H1 (cell line): ENCODE measurements around the gene GPR31.

Experiments used
- CEBPB ChIP-seq: IDR thresholded peaks from 2 replicates; pipeline ENCODE4 v1.6.1; 2012; ENCODE audit warnings: low read depth, low read length
- EGR1 ChIP-seq: IDR thresholded peaks from 2 replicates; pipeline ENCODE4 v1.6.1; 2011; ENCODE audit warnings: low read depth, low read length, borderline replicate concordance
- EZH2 ChIP-seq: fragments of 200-600 bp; sonication (generic); IDR thresholded peaks from 2 replicates; pipeline ENCODE4 v1.7.1; 2012; ENCODE audit warnings: low read depth, mild to moderate bottlenecking, moderate library complexity, low read length, inconsistent platforms; ENCODE audit not compliant: severe bottlenecking
- JUND ChIP-seq: IDR thresholded peaks from 2 replicates; pipeline ENCODE4 v1.6.1; 2011; ENCODE audit warnings: mild to moderate bottlenecking, improper control_type of control experiment, low read length
- POLR2A ChIP-seq, 2 experiments: IDR thresholded peaks; 1 replicate in 1 of 2; 2 replicates in 1 of 2; pipeline ENCODE4 v1.6.1; 2011; ENCODE audit warnings: low read depth in 2 of 2, low read length in 2 of 2, mild to moderate bottlenecking in 2 of 2; ENCODE audit errors: control extremely low read depth in 1 of 2
- RAD21 ChIP-seq, 2 experiments: IDR thresholded peaks in 1 of 2; conservative IDR thresholded peaks in 1 of 2; 2 replicates each; pipeline ENCODE4 v1.6.1; 2011; ENCODE audit warnings: low read depth in 2 of 2, low read length in 2 of 2, improper control_type of control experiment in 1 of 2, inconsistent platforms in 1 of 2, mild to moderate bottlenecking in 1 of 2, moderate library complexity in 1 of 2
- SIN3A ChIP-seq, 2 experiments: IDR thresholded peaks in 1 of 2; conservative IDR thresholded peaks in 1 of 2; 2 replicates each; pipeline ENCODE4 v1.6.1; 2011 to 2012; ENCODE audit warnings: low read length in 2 of 2, improper control_type of control experiment in 1 of 2, low read depth in 1 of 2, mild to moderate bottlenecking in 1 of 2
- TCF12 ChIP-seq: IDR thresholded peaks from 2 replicates; pipeline ENCODE4 v1.6.1; 2011; ENCODE audit warnings: low read depth, mild to moderate bottlenecking, low read length
- YY1 ChIP-seq: IDR thresholded peaks from 2 replicates; pipeline ENCODE4 v1.6.1; 2011; ENCODE audit warnings: low read depth, mild to moderate bottlenecking, low read length
- TF ChIP-seq, protein P1 (sequence below), 3 experiments: IDR thresholded peaks; 1 replicate in 2 of 3; 2 replicates in 1 of 3; pipeline versions ENCODE4 v1.5.1 to v1.6.1; 2011; ENCODE audit warnings: low read length in 3 of 3, mild to moderate bottlenecking in 3 of 3, inconsistent platforms in 2 of 3, low read depth in 1 of 3, moderate library complexity in 1 of 3; ENCODE audit not compliant: insufficient read depth in 1 of 3; ENCODE audit errors: control extremely low read depth in 1 of 3
- TF ChIP-seq, protein P2 (sequence below): IDR thresholded peaks from 2 replicates; pipeline ENCODE4 v1.6.1; 2011; ENCODE audit warnings: low read length, improper control_type of control experiment

DNA sequence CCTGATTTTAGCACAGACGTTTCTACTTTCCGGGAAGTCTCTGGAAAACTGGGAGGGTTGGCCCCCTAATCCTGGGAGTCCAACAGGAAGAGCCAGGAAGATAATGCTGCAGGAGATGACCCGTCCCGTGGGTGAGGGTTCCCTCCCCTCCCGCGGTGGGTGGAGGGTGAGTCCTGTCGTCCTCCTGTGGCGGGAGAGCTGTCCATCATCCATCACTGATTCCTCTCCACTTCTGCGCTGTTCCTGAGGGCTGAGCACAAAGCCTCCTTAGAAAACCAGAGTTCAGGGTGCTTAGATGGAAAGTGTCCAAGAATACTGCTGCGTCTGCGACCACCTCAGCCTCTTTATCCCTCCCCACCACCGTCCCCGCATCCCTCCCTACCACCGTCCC, 40.9 kb downstream of the GPR31 start:
- TF ChIP-seq, protein P1, sequence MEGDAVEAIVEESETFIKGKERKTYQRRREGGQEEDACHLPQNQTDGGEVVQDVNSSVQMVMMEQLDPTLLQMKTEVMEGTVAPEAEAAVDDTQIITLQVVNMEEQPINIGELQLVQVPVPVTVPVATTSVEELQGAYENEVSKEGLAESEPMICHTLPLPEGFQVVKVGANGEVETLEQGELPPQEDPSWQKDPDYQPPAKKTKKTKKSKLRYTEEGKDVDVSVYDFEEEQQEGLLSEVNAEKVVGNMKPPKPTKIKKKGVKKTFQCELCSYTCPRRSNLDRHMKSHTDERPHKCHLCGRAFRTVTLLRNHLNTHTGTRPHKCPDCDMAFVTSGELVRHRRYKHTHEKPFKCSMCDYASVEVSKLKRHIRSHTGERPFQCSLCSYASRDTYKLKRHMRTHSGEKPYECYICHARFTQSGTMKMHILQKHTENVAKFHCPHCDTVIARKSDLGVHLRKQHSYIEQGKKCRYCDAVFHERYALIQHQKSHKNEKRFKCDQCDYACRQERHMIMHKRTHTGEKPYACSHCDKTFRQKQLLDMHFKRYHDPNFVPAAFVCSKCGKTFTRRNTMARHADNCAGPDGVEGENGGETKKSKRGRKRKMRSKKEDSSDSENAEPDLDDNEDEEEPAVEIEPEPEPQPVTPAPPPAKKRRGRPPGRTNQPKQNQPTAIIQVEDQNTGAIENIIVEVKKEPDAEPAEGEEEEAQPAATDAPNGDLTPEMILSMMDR (IDR thresholded peaks at IDR 0.05; ENCODE audit: control extremely low read depth in 1 of 3, insufficient read depth in 1 of 3, low read depth in 1 of 3, low read length in 3 of 3), result no peak
- TF ChIP-seq RAD21 (IDR thresholded peaks at IDR 0.05 in 1 of 2, conservative IDR thresholded peaks at IDR 0.05 in 1 of 2; ENCODE audit: low read depth in 2 of 2, low read length in 2 of 2) (no peak), POLR2A (IDR thresholded peaks at IDR 0.05; ENCODE audit: control extremely low read depth in 1 of 2, low read depth in 2 of 2, low read length in 2 of 2) (no peak), JUND (no peak), EGR1 (no peak), TCF12 (no peak), EZH2 (no peak), CEBPB (no peak), SIN3A (conservative IDR thresholded peaks at IDR 0.05 in 1 of 2, IDR thresholded peaks at IDR 0.05 in 1 of 2; ENCODE audit: low read depth in 1 of 2, low read length in 2 of 2) (no peak), YY1 (no peak)
- TF ChIP-seq, protein P2, sequence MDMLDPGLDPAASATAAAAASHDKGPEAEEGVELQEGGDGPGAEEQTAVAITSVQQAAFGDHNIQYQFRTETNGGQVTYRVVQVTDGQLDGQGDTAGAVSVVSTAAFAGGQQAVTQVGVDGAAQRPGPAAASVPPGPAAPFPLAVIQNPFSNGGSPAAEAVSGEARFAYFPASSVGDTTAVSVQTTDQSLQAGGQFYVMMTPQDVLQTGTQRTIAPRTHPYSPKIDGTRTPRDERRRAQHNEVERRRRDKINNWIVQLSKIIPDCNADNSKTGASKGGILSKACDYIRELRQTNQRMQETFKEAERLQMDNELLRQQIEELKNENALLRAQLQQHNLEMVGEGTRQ, result no peak
